Esophagus squamous epithelium (tissue), 4 donors: Measurements from ENCODE around the gene RARRES1.

Experiments used
- POLR2A ChIP-seq, 4 donors: fragments of 450-650 bp; IDR thresholded peaks; one replicate each; pipeline ENCODE4 v1.6.1; 2017; ENCODE audit warnings: antibody characterized with exemption in 4 of 4, mild to moderate bottlenecking in 4 of 4, moderate library complexity in 3 of 4
- TF ChIP-seq, protein P1 (sequence below), 6 experiments: fragments of 450-650 bp in 4 of 6; fragments of 200-600 bp in 2 of 6; sonication (generic) in 2 of 6; IDR thresholded peaks; one replicate each; pipeline ENCODE4 v1.5.1; 2016 to 2019; ENCODE audit warnings: antibody characterized with exemption in 6 of 6, mild to moderate bottlenecking in 4 of 6, moderate library complexity in 4 of 6

DNA sequence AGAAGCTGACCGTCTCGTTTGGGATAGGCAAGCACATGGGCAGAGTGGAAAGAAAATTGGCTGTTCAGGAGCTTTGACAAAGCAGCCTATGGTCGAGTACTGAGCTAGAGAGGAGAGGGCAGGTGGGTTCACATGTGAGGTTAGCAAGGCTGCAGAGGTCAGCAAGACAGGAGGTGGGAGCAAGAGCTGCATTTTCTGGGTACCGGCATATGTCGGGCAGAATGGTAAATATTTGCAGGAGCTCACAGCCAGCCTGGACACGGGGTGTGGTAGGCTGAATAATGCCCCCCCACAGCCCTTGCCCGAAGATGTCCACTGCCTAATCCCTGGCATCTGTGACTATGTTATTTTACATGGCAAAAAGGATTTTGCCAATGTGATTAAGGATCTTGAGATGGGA lies 8.3 kb downstream of the RARRES1 start:
- TF ChIP-seq POLR2A (IDR thresholded peaks at IDR 0.05): no peak
- TF ChIP-seq, protein P1, sequence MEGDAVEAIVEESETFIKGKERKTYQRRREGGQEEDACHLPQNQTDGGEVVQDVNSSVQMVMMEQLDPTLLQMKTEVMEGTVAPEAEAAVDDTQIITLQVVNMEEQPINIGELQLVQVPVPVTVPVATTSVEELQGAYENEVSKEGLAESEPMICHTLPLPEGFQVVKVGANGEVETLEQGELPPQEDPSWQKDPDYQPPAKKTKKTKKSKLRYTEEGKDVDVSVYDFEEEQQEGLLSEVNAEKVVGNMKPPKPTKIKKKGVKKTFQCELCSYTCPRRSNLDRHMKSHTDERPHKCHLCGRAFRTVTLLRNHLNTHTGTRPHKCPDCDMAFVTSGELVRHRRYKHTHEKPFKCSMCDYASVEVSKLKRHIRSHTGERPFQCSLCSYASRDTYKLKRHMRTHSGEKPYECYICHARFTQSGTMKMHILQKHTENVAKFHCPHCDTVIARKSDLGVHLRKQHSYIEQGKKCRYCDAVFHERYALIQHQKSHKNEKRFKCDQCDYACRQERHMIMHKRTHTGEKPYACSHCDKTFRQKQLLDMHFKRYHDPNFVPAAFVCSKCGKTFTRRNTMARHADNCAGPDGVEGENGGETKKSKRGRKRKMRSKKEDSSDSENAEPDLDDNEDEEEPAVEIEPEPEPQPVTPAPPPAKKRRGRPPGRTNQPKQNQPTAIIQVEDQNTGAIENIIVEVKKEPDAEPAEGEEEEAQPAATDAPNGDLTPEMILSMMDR (IDR thresholded peaks at IDR 0.05): no peak
